ENCODE measurements around the gene CTDSP2. TPM values are rescaled to one million over a fixed set of nuclear protein-coding genes. Genes with fewer than 3 reads are reported as not detected.

CTDSP2 gene
- 38.3 and 60.7 TPM in 2 replicates for total RNA-seq

GRCh38 chr12:57846577-57847319, at the start of gene CTDSP2:
TSS of gene CTDSP2 (minus strand) at chr12:57846729. CDS start at chr12:57846435, 294 bp downstream.

GRCh38 chr12:57782608-57783465, 63.7 kb downstream of the CTDSP2 start, which contains the start of gene TSFM:
TSS of gene TSFM (plus strand) at chr12:57782787. CDS start at chr12:57782802, 15 bp downstream.

GRCh38 chr12:57772429-57773322, 73.9 kb downstream of the CTDSP2 start, which contains the start of gene EEF1AKMT3:
TSS of gene EEF1AKMT3 (plus strand) at chr12:57772614. CDS start at chr12:57772725, 111 bp downstream.

GRCh38 chr12:57771873-57772428, 74.6 kb downstream of the CTDSP2 start, which contains the start of gene METTL1:
TSS of gene METTL1 (minus strand) at chr12:57772105. CDS start at chr12:57772083, 22 bp downstream.

Other genes starting within 250 kb of the CTDSP2 start
- gene DTX3, start 241.9 kb downstream of the CTDSP2 start, total RNA-seq, result 13.2 and 15.7 TPM in 2 replicates
- 16.8 and 18.8 TPM in 2 replicates for gene ARHGEF25, start 235.3 kb downstream of the CTDSP2 start, total RNA-seq
- 1.5 and 2.6 TPM in 2 replicates for gene B4GALNT1, start 213.5 kb downstream of the CTDSP2 start, total RNA-seq
- 220 and 268 TPM in 2 replicates for gene OS9, start 152.6 kb downstream of the CTDSP2 start, total RNA-seq
- gene AGAP2, start 108.0 kb downstream of the CTDSP2 start, total RNA-seq, result 0.13 and 0.19 TPM in 2 replicates
- gene TSPAN31, start 101.7 kb downstream of the CTDSP2 start, total RNA-seq, result 58.3 and 67.4 TPM in 2 replicates
- 145 and 155 TPM in 2 replicates for gene CDK4, start 94.4 kb downstream of the CTDSP2 start, total RNA-seq
- gene MARCHF9, start 91.6 kb downstream of the CTDSP2 start, total RNA-seq, result 5.8 and 6.6 TPM in 2 replicates
- 0.19 and 0.40 TPM in 2 replicates for gene CYP27B1, start 79.7 kb downstream of the CTDSP2 start, total RNA-seq
- gene METTL1, start 74.6 kb downstream of the CTDSP2 start, total RNA-seq, result 3.6 and 5.5 TPM in 2 replicates
- 5.2 and 5.4 TPM in 2 replicates for gene EEF1AKMT3, start 74.1 kb downstream of the CTDSP2 start, total RNA-seq
- gene TSFM, start 63.9 kb downstream of the CTDSP2 start, total RNA-seq, result 16.6 and 17.2 TPM in 2 replicates
- gene AVIL, start 28.0 kb downstream of the CTDSP2 start, total RNA-seq, result 2.4 and 4.6 TPM in 2 replicates
- gene ATP23, start 94.8 kb upstream of the CTDSP2 start, total RNA-seq, result 3.0 and 5.2 TPM in 2 replicates